SK-N-SH (cell line): ENCODE data around the gene DHX35.
A peak's percentile ranks its signal among the peaks of the same experiment; 100 is the strongest.

Experiments used
- CTCF ChIP-seq: fragments of 200-600 bp; sonication (generic); IDR thresholded peaks from 2 replicates; pipeline ENCODE4 v1.6.1; 2017; ENCODE audit warnings: antibody characterized with exemption, mild to moderate bottlenecking, moderate library complexity
- ELF1 ChIP-seq: IDR thresholded peaks from 2 replicates; pipeline ENCODE4 v1.4.0; 2012
- EP300 ChIP-seq, 2 experiments: IDR thresholded peaks; 2 replicates each; pipeline versions ENCODE4 v1.4.0 to v1.6.1; 2012; ENCODE audit warnings: borderline replicate concordance in 1 of 2, low read depth in 1 of 2, low read length in 1 of 2
- EZH2phosphoT487 ChIP-seq: fragments of 200-600 bp; sonication (generic); IDR thresholded peaks from 2 replicates; pipeline ENCODE4 v1.6.1; 2017; ENCODE audit warnings: low read depth, mixed run types, mild to moderate bottlenecking, antibody characterized with exemption, moderate library complexity, borderline replicate concordance
- GABPA ChIP-seq: IDR thresholded peaks from 2 replicates; pipeline ENCODE4 v1.4.0; 2012; ENCODE audit warnings: low read depth, mild to moderate bottlenecking
- MXI1 ChIP-seq: IDR thresholded peaks from 2 replicates; pipeline ENCODE4 v1.6.1; 2012; ENCODE audit warnings: mild to moderate bottlenecking, low read depth, low read length, improper control_type of control experiment
- PBX3 ChIP-seq: IDR thresholded peaks from 2 replicates; pipeline ENCODE4; 2012
- POLR2AphosphoS5 ChIP-seq: IDR thresholded peaks from 2 replicates; pipeline ENCODE4 v1.6.1; 2012; ENCODE audit warnings: low read depth, low read length
- SMC3 ChIP-seq: IDR thresholded peaks from 2 replicates; pipeline ENCODE4 v1.6.1; 2012; ENCODE audit warnings: low read depth, low read length, improper control_type of control experiment

GRCh38 chr20:38941726-38942389 is 20.3 kb upstream of the DHX35 start:
- TF ChIP-seq SMC3 (no peak), EP300 (IDR thresholded peaks at IDR 0.05; ENCODE audit: borderline replicate concordance in 1 of 2, low read depth in 1 of 2, low read length in 1 of 2) (no peak), CTCF (peak; percentile 16; the same call in 1 of the 2 replicates), MXI1 (no peak), PBX3 (no peak), POLR2AphosphoS5 (no peak), ELF1 (no peak), EZH2phosphoT487 (no peak), GABPA (no peak)
